Measurements from ENCODE around the gene FRY. TPM values are rescaled to one million over a fixed set of nuclear protein-coding genes. Genes with fewer than 3 reads are reported as not detected.
"Not testable (repeated sequence)": the region's sequence is repeated elsewhere in the genome, so short reads cannot be mapped to it uniquely, and the experiment has no call there.

Gene FRY
- total RNA-seq (69.5 TPM), polyA plus RNA-seq (ENCODE audit: insufficient read depth, low read depth, low replicate concordance) (21.8 TPM)
- long read RNA-seq, donor 1, partial matches to known transcripts = 0 of 1 reads
- long read RNA-seq, donor 1, other reads (novel, unspliced or antisense) = 0 of 1 reads
- long read RNA-seq, donor 2 = 0 reads
- long read RNA-seq, donor 3, partial matches to known transcripts = 0 of 2 reads
- long read RNA-seq, donor 3, other reads (novel, unspliced or antisense) = 0 of 2 reads
- long read RNA-seq, donor 4 = 0 reads
- long read RNA-seq, donor 5, partial matches to known transcripts = 0 of 1 reads
- long read RNA-seq, donor 5, other reads (novel, unspliced or antisense) = 0 of 1 reads
- long read RNA-seq, donor 6 = 0 reads
- long read RNA-seq, donor 7, partial matches to known transcripts = 19 of 25 reads
- long read RNA-seq, donor 7, other reads (novel, unspliced or antisense) = 6 of 25 reads
- long read RNA-seq, donor 8, partial matches to known transcripts = 0 of 1 reads
- long read RNA-seq, donor 8, other reads (novel, unspliced or antisense) = 0 of 1 reads
- long read RNA-seq, donor 9, partial matches to known transcripts = 0 of 1 reads
- long read RNA-seq, donor 9, other reads (novel, unspliced or antisense) = 0 of 1 reads
- long read RNA-seq, donor 10 = 0 reads

DNA sequence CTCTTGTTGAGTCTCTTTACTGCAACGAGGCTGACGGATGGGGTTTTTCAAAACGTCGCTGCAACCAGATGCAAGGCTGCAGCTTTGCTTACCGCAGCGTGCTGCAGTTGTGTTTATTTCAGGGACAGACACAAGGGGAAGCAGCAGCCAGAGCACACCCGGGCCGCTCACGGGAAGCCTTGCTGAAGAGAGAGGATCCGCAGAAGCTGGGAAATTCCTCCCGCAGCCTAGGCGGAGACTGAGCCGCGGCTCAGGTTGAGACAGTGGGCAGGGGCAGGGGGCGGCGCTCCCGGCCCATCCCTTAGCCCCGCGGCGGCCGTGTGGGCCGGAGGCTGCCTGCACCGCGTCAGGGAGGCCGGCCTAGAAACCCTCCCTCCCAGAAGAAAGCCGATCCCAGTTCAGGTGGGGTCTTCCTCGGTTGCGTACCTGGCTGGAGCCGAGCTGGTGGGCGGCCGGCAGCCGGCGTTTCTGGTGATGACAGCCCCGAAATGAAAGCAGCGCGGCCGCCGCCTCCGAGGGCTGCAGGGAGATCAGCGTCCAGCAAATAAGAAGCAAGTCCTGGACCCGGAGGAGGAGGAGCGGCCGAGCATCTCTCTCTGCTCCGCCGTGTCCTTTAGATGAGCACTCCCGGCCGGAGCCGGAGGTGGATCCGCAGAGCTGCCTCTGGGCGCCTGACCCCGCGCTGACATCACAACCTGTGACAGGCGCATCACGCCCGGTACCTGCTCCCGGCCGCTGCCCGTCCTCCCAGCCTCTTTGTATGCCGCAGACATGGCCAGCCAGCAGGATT is at the start of gene FRY:
Gene FRY (plus strand): TSS at position 750 of the 790 bp plus-strand sequence. CDS start 22 bp downstream, at position 772.
- Histone ChIP-seq H3K4me3 (ENCODE audit: low read length in 3 of 3) (peak within 1 kb of the TSS; percentile 61 to 75 (median 66)), H3K9me3 (ENCODE audit: control insufficient read depth in 2 of 3, insufficient read depth in 1 of 3, low read length in 3 of 3) (no peaks in the 10 kb centered on the region), H3K27me3 (ENCODE audit: control insufficient read depth, insufficient read depth, low read length) (no peaks in the 10 kb centered on the region), H3K4me1 (ENCODE audit: control insufficient read depth in 2 of 3, insufficient read depth in 2 of 3, low read depth in 1 of 3, low read length in 3 of 3) (peaks cover 0 to 4% (median 3%) of the 10 kb centered on the region in 3 donors), H3K36me3 (ENCODE audit: control insufficient read depth in 2 of 3, insufficient read depth in 3 of 3, low read length in 3 of 3) (no peaks in the 10 kb centered on the region), H3K9ac (ENCODE audit: low read length in 3 of 3) (peak within 1 kb of the TSS; percentile 8 to 63 (median 31)), H3K27ac (ENCODE audit: low read depth in 2 of 2, low read length in 2 of 2) (peak within 1 kb of the TSS in 1 of 2 donors; percentile 73)
- peak; percentile 77 to 88 (median 85) for DNase-seq
- TF ChIP-seq, protein P1, sequence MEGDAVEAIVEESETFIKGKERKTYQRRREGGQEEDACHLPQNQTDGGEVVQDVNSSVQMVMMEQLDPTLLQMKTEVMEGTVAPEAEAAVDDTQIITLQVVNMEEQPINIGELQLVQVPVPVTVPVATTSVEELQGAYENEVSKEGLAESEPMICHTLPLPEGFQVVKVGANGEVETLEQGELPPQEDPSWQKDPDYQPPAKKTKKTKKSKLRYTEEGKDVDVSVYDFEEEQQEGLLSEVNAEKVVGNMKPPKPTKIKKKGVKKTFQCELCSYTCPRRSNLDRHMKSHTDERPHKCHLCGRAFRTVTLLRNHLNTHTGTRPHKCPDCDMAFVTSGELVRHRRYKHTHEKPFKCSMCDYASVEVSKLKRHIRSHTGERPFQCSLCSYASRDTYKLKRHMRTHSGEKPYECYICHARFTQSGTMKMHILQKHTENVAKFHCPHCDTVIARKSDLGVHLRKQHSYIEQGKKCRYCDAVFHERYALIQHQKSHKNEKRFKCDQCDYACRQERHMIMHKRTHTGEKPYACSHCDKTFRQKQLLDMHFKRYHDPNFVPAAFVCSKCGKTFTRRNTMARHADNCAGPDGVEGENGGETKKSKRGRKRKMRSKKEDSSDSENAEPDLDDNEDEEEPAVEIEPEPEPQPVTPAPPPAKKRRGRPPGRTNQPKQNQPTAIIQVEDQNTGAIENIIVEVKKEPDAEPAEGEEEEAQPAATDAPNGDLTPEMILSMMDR (IDR thresholded peaks at IDR 0.05; ENCODE audit: borderline replicate concordance, extremely low read depth, insufficient read depth) = no peak
- FAIRE-seq = no peak
- intact Hi-C loops (cut with DNase I) = no loop called here

DNA sequence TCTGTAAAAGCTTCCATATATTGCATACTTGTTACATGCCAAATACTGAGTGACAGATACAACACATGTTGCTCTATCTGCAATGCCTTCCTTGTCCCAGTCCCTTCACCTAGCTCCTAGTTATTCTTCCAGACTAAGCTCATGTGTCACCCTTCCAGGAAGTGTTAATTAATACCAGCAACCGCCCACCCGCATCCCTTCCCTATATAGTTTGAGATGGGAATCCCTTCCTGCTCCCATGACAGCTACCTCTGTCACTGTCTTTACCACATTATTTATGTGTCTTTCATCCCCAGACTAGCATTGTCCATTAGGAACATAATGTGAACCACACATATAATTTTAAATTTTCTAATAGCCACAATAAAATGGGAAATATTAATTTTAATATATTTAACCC is 49.5 kb upstream of the FRY start:
- H3K9ac ChIP-seq (ENCODE audit: low read length in 3 of 3) = no peak overlapping the region

DNA sequence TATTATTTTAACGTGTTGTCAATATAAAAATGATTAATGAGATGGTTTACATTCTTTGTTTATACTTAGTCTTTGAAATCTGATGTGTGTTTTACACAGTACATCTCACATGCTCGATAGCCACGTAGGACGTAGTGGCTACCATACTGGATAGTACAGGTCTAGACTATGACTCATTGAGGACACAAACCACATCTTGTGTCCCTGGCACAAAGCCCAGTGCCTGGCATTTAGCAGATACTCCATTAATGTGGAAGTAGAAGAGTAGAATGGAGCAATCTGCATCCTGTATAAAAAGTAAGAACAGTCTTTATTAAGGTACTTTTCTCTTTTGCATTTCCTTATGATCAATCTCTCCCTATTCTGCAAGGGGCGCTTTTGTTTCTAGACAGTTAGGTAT is 49.0 kb upstream of the FRY start:
- no peak overlapping the region for H3K9ac ChIP-seq (ENCODE audit: low read length in 3 of 3)

More for the DNA sequence above, 49.5 kb upstream of the FRY start:
- intact Hi-C loops (cut with DNase I) = no loop called here
- peak in 1 of 5 donors; percentile 16 for DNase-seq
- H3K9me3 ChIP-seq (ENCODE audit: control insufficient read depth in 2 of 3, insufficient read depth in 1 of 3, low read length in 3 of 3) = no peaks in the 10 kb centered on the region
- peaks cover 0 to 6% (median 0%) of the 10 kb centered on the region in 3 donors for H3K4me1 ChIP-seq (ENCODE audit: control insufficient read depth in 2 of 3, insufficient read depth in 2 of 3, low read depth in 1 of 3, low read length in 3 of 3)
- TF ChIP-seq, protein P1 (IDR thresholded peaks at IDR 0.05; ENCODE audit: borderline replicate concordance, extremely low read depth, insufficient read depth) = no peak
- H3K4me3 ChIP-seq (ENCODE audit: low read length in 3 of 3) = no peak overlapping the region
- H3K27me3 ChIP-seq (ENCODE audit: control insufficient read depth, insufficient read depth, low read length) = no peaks in the 10 kb centered on the region
- no peaks in the 10 kb centered on the region for H3K36me3 ChIP-seq (ENCODE audit: control insufficient read depth in 2 of 3, insufficient read depth in 3 of 3, low read length in 3 of 3)
- no peak for FAIRE-seq
- H3K27ac ChIP-seq (ENCODE audit: low read depth in 2 of 2, low read length in 2 of 2) = no peak overlapping the region

DNA sequence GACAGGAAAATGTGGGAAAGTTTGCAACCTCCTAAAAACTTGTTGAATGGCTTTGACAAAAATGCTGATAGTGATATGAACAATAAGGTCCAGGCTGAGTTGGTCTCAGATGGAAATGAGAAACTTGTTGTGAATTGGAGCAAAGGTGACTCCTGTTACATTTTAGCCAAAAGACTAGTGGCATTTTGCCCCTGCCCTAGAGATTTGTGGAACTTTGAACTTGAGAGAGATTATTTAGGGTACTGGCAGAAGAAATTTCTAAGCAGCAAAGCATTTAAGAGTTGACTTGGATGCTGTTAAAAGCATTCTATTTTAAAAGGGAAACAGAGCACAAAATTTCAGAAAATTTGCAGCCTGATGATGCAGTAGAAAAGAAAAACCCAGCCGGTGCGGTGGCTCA is 47.9 kb upstream of the FRY start:
- H3K27me3 ChIP-seq (ENCODE audit: control insufficient read depth, insufficient read depth, low read length); DNase-seq; H3K4me1 ChIP-seq (ENCODE audit: control insufficient read depth in 2 of 3, insufficient read depth in 2 of 3, low read depth in 1 of 3, low read length in 3 of 3); H3K4me3 ChIP-seq (ENCODE audit: low read length in 3 of 3); H3K27ac ChIP-seq (ENCODE audit: low read depth in 2 of 2, low read length in 2 of 2); intact Hi-C loops (cut with DNase I); H3K9me3 ChIP-seq (ENCODE audit: control insufficient read depth in 2 of 3, insufficient read depth in 1 of 3, low read length in 3 of 3); H3K36me3 ChIP-seq (ENCODE audit: control insufficient read depth in 2 of 3, insufficient read depth in 3 of 3, low read length in 3 of 3); FAIRE-seq; H3K9ac ChIP-seq (ENCODE audit: low read length in 3 of 3): not testable (repeated sequence)

More for the DNA sequence above, 49.0 kb upstream of the FRY start:
- Histone ChIP-seq H3K4me1 (ENCODE audit: control insufficient read depth in 2 of 3, insufficient read depth in 2 of 3, low read depth in 1 of 3, low read length in 3 of 3) (peaks cover 0 to 6% (median 0%) of the 10 kb centered on the region in 3 donors), H3K36me3 (ENCODE audit: control insufficient read depth in 2 of 3, insufficient read depth in 3 of 3, low read length in 3 of 3) (no peaks in the 10 kb centered on the region), H3K4me3 (ENCODE audit: low read length in 3 of 3) (no peak overlapping the region), H3K27me3 (ENCODE audit: control insufficient read depth, insufficient read depth, low read length) (no peaks in the 10 kb centered on the region), H3K27ac (ENCODE audit: low read depth in 2 of 2, low read length in 2 of 2) (no peak overlapping the region), H3K9me3 (ENCODE audit: control insufficient read depth in 2 of 3, insufficient read depth in 1 of 3, low read length in 3 of 3) (no peaks in the 10 kb centered on the region)
- intact Hi-C loops (cut with DNase I) = no loop called here
- no peak for FAIRE-seq
- DNase-seq = no peak
- TF ChIP-seq, protein P1 (IDR thresholded peaks at IDR 0.05; ENCODE audit: borderline replicate concordance, extremely low read depth, insufficient read depth) = no peak

DNA sequence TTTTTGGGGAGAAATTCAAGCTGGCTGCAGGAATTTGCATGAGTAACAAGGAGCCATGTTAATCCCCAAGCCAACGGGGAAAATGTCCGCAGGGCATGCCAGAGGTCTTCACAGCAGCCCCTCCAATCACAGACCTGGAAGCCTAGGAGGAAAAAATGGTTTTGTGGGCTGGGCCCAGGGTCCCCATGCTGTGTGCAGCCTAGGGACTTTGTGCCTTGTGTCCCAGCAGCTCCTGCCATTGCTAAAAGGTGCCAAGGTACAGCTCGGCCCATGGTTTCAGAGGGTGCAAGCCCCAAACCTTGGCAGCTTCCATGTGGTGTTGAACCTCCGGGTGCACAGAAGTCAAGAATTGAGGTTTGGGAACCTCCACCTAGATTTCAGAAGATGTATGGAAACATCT is 47.2 kb upstream of the FRY start:
- H3K4me1 ChIP-seq (ENCODE audit: control insufficient read depth in 2 of 3, insufficient read depth in 2 of 3, low read depth in 1 of 3, low read length in 3 of 3); intact Hi-C loops (cut with DNase I); DNase-seq; H3K9me3 ChIP-seq (ENCODE audit: control insufficient read depth in 2 of 3, insufficient read depth in 1 of 3, low read length in 3 of 3); H3K4me3 ChIP-seq (ENCODE audit: low read length in 3 of 3); H3K9ac ChIP-seq (ENCODE audit: low read length in 3 of 3); H3K27me3 ChIP-seq (ENCODE audit: control insufficient read depth, insufficient read depth, low read length); H3K27ac ChIP-seq (ENCODE audit: low read depth in 2 of 2, low read length in 2 of 2); FAIRE-seq; H3K36me3 ChIP-seq (ENCODE audit: control insufficient read depth in 2 of 3, insufficient read depth in 3 of 3, low read length in 3 of 3): not testable (repeated sequence)

Measured in kidney (tissue), 22 donors.